AG08396 (cell line): ENCODE data around the gene TCIRG1.

Source experiments
- DNase-seq: peaks from one replicate; pipeline ENCODE4 v3.0.0; 2012; ENCODE audit warnings: low spot score, mixed read lengths

The TCIRG1 gene

DNA sequence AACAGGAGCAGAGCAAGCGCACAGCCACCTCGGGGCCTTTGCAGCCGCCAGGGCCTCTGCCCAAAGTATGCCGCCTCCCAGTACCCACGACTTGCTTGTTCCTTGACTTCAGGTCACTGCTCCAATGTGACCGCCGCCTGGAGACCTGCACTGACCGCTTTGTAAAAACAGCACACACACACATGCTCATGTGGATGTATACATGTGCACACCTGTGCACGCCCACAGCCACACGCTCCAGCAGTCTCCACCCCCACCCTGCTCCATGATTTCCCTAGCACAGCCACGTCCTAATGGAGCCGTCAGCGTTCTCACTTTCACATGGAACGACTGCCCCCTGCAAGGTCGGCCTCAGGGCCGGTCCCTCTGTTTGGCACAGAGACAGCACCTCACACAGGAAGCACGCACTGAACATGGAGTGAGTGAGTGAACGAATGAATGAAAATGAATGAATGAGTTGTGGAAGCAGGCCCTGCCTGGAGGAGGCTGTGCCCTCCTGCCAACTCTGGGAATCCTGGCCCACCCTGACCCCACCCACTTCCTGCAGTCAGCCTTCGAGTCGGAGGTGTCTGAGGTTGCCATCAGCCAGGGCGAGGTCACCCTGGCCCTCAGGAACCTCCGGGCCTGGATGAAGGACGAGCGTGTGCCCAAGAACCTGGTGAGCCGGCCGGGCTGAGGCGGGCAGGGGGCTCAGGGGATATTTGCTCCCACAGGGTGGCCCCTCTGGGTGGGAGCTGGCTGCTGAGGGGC, 20.7 kb upstream of the TCIRG1 start:
- DNase-seq, result no peak

DNA sequence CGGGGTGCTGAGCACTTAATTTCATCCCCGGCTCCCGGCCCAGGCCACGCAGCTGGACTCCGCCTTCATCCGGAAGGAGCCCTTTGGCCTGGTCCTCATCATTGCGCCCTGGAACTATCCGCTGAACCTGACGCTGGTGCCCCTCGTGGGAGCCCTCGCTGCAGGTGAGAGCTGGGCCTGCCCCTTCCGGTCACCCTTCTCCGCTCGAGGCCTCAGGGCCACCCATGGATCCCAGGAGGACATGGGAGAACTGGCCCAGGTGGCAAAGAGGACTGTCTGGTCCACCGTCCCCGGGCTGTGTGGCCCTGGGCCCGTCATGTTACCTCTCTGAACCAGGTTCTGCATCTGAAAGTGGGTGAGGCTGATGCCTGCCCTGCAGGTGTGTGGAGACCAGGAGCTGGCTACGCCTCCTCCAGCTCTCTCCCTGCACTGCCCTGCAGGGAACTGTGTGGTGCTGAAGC, 20.1 kb upstream of the TCIRG1 start:
- no peak for DNase-seq

DNA sequence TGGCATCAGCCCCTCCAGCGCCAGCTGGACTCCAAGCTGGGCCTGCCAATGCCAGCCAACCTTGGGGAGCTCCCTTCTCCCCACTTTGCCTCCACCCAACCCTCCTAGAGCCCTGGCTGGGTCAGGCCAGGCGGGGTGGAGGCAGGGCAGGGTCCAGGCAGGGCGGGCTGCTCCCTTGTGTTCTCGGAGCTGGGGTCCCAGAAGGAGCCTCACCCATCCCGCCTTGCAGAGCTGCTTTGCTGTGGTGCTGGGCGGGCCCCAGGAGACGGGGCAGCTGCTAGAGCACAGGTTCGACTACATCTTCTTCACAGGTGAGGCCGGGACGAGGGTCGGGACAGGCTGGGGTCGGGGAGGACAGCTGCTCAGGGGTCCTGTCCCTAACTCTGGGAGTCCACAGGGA, 19.3 kb upstream of the TCIRG1 start:
- DNase-seq, result no peak

DNA sequence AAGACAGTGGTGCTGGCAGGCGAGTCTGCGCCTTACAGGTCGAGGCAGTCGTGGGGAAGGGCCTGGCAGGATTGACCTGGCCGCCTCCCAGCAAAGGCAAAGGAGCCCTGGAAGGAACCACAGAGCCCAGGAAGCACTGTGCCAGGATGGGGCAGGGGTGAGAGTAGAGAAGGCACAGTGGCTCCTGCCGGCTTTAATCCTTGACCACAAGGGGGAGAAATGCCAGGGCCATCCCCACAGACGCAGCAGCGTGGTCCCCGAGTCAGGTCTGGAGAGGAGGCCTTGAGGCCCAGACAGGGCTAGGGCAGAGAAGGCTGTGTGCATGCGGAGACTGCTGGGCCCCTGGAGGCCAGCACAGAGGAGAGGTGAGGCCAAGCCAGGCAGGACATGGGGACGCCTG, 18.2 kb upstream of the TCIRG1 start:
- DNase-seq, result no peak

DNA sequence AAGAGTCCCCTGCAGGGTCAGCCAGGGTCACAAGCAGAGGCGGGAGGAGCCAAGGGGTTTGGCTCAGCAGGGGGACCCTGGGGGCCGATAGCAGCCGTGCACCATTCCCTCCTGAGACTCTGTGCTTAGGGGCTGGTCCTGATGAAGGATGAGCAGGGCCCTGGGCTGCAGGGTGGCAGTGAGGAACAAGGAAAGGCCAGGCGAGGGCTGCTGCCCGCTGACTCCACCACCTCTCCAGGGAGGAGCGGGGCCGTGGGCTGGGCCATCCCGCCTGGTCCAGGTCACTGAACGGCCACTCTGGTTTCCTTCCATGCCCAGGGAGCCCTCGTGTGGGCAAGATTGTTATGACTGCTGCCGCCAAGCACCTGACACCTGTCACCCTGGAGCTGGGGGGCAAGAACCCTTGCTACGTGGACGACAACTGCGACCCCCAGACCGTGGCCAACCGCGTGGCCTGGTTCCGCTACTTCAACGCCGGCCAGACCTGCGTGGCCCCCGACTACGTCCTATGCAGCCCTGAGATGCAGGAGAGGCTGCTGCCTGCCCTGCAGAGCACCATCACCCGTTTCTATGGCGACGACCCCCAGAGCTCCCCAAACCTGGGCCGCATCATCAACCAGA, 17.5 kb upstream of the TCIRG1 start:
- no peak for DNase-seq

DNA sequence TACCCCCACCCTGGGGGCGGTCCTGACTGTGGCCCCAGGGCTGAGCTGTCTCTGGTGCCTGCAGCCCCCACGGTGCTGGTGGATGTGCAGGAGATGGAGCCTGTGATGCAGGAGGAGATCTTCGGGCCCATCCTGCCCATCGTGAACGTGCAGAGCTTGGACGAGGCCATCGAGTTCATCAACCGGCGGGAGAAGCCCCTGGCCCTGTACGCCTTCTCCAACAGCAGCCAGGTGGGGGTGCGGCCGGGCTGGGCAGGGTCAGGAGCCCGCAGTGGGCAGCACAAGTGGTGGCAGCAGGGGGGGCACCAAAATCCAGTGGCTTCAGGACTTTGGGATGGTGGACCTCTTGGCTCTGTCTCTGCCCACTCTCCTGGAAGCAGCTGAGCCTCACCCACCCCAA, 16.3 kb upstream of the TCIRG1 start:
- DNase-seq, result no peak

DNA sequence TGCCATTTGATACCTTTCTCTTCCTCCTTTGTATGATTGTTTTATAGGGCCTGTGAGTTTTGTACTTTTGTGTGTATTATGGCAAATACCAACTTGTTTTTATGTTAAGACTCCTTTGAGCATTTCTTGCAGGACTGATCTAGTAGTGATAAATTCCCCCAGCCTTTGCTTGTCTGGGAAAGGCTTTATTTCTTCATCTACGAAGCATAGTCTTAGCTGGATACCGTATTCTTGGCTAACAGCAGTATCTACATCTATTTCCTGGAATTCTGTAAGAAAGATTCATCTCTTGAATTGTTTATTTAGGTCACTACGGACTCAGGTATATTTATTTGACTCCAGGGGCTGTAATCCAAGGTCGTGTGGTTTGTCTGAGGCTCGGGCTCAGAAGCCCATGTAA, 14.3 kb upstream of the TCIRG1 start:
- DNase-seq, result no peak

DNA sequence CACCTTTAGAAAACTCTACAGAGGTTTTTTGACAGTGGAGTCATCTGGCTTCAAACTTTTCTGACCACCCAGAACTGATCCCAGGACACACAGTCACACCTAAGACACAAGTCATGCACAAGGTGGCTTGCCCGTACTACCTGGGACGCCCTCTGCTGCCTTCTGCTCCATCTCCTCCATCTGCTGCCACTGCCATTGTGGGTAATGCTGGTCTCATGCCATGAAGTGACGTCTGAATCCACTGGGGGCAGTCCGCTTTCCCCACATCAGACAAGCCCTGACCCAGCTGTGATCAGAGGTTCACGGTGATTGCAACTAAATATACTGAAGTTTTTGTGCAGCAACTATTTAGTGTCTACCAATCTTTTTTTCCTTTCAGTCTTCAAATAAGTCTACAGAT, 13.8 kb upstream of the TCIRG1 start:
- no peak for DNase-seq

DNA sequence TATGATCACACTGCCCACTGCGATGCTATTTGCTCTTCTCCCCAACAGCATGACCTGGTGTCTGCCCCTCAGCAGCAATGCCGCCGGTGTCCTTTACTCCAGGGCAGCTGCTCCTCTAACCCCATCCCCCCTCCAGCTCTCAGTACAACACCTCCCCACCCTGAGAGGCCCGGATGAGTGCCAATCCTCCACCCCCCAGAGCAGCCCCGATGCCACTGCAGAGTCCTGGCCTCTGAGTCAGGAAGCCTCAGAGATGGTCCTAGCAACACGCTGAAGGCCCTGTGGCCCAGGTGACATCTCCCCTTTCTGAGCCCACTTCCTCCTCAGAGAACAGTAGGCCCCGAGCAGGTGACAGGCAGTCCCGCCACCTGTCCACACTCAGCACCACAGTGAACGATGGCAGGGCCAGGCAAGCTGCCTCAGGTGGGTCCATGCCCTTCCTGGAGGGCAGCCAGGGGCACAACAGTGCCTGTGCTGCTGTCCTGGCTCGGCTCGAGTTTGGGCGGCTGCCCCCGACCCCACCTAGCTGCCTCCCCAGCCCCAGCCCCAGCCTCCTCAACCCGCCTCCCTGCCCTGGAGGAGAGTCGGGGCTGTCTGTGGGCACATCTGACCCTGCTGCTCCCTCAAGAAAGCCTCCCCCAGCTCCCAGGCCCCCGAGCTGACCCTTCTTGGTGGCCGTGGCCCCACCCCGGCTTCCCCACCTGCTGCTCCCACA, 12.3 kb upstream of the TCIRG1 start:
- DNase-seq, result no peak

DNA sequence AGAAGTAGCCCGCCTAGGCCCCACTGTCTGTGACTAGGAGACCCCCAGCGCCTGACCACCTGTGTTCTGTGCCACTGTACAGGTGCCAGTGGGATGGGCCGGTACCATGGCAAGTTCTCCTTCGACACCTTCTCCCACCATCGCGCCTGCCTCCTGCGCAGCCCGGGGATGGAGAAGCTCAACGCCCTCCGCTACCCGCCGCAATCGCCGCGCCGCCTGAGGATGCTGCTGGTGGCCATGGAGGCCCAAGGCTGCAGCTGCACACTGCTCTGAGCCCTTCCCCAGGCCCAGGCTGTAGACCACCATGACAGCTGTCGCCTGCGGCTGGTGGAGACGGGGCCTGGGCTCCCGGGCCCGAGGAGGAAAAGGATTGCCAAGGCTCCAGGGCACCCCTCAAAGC, 11.2 kb upstream of the TCIRG1 start:
- no peak for DNase-seq

DNA sequence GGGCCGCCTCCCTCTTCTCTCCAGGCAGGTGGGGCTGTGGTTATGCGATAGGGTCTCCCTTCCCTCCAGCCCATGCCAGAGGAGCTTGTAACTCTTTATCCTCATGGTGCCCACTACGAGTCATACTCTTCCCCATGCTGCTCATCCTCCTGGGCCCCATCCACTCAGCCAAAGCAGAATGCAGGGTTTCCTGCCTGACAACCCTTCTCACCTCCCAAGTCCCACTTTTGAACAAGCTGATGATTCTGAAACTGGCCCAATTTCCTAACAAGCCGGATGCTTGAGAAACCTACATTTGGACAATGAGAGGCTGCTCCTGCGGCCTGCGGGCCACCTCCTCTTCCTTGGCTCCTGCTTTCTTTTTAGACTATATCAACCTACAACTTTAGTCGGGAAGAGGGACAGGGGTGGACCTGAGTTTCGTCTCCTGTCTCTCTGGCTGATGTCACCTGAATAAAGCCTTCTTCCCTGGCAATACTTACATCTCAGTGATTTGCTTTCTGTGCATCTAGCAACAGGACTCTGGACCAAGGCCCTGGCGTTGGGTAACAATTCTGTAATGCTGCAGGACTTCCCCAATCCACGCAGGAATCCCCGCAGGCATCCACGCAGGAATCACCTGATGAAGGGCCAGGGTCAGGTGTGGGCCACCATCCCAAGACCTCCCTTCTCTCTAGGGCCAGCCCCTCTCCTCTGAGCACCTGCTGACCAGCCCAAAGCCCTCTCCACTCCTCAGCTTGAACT, 9.9 kb upstream of the TCIRG1 start:
- DNase-seq, result no peak

DNA sequence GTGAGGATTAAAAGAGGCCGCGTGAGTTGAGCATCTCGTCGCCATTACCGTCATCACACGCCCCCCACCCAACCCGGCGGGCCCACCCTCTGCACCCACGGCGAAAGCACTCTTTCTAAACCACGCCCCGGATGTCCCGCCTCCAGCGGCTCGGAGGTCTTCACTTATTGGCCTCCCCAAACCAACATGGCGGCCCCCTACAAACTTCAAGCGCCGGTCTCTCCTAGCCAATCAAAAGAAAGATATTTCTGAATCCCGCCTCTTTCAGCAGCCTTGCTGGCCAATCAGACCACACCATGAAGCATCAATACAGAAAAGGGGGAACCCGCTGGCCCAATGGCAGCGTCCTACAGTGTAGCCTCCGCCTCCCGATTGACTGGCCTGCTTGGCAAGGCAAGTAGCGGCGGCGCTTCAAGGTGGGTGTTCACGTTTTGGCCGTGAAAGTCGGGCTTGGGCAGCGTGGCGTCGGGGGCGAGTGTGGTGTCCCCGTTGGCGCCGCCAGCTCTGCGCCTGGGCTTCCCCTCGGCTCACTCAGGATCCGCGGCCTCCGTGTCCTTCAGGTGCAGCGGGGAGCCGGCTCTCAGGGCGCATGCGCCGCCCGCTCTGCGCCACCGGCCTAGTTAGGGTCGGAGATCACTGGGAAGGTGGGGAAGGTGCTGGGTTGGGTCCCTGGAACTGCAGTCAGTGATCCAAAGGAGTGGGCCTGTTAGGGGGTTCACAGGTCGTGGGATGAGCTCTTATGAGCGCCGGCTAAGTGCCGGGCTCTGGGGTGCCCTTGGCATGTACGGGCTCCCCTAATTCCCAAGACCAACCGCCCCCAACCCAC, 8.3 kb upstream of the TCIRG1 start, which contains the start of gene NDUFS8:
Gene NDUFS8 (plus strand): TSS at position 364 of the 826 bp plus-strand sequence. CDS start 1,471 bp downstream, outside the sequence.
- DNase-seq, result peak; percentile 100

DNA sequence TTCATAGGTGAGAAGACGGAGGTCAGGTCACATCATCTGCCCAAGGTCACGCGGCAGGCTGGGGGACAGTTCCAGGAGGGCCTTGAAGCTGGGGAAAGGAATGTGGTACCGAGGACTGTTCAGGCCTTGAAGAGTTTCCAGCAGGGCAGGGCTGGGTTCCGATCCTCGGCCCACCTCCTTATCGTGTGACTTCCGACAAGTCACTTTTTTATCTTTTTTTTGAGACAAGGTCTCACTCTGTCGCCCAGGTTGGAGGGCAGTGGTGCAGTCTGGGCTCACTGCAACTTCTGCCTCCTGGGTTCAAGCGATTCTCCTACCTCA, 7.7 kb upstream of the TCIRG1 start:
- DNase-seq, result no peak

DNA sequence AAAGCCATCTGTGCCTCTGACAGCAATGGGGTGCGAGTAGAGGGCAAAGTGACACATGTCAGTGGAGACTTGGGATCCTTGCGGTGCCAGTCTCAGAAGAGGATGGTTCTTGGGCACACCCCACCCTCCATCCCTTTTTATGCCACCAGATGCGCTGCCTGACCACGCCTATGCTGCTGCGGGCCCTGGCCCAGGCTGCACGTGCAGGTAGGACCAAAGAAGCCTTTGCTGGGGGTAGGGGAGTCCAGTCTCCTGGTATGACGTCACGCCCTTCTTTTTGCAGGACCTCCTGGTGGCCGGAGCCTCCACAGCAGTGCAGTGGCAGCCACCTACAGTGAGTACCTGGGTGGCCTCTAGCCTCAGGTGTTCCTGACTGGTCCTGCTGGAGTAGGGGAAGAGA, 6.8 kb upstream of the TCIRG1 start:
- DNase-seq, result no peak

DNA sequence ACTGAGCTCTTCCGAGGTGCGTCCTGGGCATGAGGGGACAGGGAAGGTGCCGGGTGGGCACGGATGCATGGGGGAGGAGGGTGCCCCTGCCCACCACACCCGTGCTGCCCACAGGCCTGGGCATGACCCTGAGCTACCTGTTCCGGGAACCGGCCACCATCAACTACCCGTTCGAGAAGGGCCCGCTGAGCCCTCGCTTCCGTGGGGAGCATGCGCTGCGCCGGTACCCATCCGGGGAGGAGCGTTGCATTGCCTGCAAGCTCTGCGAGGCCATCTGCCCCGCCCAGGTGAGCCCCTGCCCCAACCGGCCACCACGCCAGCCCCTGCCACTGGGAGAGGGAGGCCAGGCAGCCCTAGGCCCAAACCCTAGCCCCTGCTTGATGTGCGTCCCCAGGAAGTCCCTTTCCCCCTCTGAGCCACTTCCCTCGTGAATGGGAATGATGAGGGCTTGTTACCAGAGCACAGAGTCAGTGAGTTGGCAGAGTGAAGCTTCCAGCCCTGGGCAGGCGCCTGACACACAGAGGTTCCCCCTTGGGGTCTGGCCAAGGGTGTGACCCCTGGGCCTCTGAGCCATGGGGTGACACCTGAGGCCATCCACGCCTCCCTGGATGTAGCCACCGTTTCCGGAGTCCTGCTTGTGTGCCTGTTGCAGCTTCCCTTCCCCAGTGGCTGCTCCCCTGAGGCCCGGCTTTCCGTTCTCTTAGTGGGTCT, 5.7 kb upstream of the TCIRG1 start:
- no peak for DNase-seq

DNA sequence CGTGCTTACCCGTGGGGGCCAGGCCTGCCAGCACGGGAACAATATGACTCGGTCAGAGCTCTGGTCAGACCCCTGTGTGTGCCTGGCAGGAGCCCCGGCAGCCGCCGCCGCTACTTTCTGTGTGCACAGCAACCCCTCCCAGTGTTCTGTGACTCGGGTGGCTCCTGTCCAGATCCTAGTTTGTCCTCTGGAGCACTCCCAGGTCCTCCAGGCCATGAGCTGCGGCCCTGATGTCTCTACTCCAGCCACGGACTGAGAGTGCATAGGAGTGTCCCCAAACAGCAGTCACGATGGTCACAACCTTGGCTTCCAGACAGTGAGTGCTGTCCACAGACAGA, 5.1 kb upstream of the TCIRG1 start:
- no peak for DNase-seq

DNA sequence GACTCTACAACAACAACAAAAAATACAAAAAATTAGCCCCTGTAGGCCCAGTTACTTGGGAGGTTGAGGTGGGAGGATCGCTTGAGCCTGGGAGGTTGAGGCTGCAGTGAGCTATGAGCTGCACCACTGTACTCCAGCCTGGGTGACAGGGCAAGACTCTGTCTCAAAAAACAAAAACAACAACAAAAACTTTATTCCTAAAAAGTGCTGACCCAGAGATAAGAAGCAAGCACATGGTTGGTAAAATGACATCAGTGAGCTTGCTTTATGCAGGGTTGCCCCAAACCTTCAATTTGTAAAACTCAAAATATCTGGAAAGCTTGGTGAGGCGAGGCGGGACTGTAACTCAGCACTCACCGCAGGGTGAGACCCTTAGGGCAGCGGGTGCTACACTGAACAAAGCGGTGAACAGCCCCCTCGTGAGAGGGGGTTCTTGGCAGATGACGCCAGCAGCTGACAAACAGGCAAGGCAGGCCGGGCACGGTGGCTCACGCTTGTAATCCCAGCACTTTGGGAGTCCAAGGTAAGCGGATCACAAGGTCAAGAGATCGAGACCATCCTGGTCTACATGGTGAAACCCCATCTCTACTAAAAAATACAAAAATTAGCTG, 3.5 kb upstream of the TCIRG1 start:
- DNase-seq, result no peak

DNA sequence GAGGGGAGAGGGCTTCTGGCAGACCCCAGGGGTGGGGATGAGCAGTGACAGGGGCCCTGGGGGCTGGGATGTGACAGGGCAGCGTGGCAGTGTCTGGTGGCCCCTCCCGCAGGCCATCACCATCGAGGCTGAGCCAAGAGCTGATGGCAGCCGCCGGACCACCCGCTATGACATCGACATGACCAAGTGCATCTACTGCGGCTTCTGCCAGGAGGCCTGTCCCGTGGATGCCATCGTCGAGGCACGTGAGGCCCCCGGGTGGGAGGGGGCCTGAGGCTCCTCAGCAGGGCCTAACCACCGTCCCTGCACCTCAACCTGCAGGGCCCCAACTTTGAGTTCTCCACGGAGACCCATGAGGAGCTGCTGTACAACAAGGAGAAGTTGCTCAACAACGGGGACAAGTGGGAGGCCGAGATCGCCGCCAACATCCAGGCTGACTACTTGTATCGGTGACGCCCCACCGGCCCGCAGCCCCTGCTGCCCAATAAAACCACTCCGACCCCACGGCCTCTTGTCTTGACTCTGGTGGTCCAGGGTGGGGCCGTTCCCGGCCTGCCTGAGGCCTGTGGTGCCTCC, 2.6 kb upstream of the TCIRG1 start:
- DNase-seq, result no peak

DNA sequence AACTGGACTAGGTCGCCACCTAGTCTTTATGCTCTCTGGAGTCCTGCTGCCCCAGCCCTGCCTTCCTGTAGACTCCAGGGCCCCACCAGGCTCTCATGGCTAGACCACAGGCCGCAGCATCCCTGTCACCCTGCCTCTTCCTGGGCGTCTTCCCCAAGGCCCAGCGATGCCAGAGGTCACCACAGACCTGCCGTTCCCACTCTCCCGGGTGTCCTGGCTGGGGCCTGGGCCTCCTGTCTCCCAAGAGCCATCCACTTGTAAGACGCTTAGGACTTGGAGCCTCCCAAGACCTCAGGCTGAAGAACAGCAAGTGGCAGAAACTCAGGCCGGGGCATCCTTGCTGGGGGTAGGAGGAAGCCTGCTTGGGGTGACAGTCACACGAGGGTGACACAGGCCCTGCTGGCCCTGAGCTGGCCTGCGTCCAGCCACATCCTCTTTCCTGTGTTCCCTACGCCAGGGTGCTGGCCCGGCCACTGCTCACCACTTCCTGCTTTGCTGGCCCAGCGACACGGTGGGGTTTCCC, 2.0 kb upstream of the TCIRG1 start:
- DNase-seq, result no peak
